Choroid plexus epithelial cell (primary cell): Measurements from ENCODE around the gene RNF130.
A peak's percentile ranks its signal among the peaks of the same experiment; 100 is the strongest.
"Not testable (repeated sequence)": the region's sequence is repeated elsewhere in the genome, so short reads cannot be mapped to it uniquely, and the experiment has no call there.

ENCODE experiments used
- DNase-seq: peaks from one replicate; pipeline ENCODE4 v3.0.0-alpha.2; 2010; ENCODE audit warnings: low read depth
- H3K4me3 ChIP-seq: 2 replicates; pipeline ENCODE4 v1.5.1; 2011; ENCODE audit warnings: low read depth, mild to moderate bottlenecking, control low read depth, low read length, moderate library complexity
- CTCF ChIP-seq: conservative IDR thresholded peaks from 2 replicates; pipeline ENCODE4 v1.5.1; 2011; ENCODE audit warnings: low read depth, mild to moderate bottlenecking, control low read depth, inconsistent platforms, low read length, moderate library complexity

The RNF130 gene

GRCh38 chr5:179959641-179960040 lies 111.9 kb downstream of the RNF130 start:
- TF ChIP-seq CTCF, result no peak
- no peak for DNase-seq
- no peak overlapping the region for H3K4me3 ChIP-seq

GRCh38 chr5:179959118-179959517 lies 112.4 kb downstream of the RNF130 start:
- H3K4me3 ChIP-seq, DNase-seq: not testable (repeated sequence)

- no peak for TF ChIP-seq CTCF
- no peak overlapping the region for H3K4me3 ChIP-seq
- DNase-seq, result no peak
Measured at GRCh38 chr5:179955630-179956029, 115.9 kb downstream of the RNF130 start.

- no peak for DNase-seq
- no peak for TF ChIP-seq CTCF
- no peak overlapping the region for H3K4me3 ChIP-seq
Measured at GRCh38 chr5:179955062-179955461, 116.5 kb downstream of the RNF130 start.

GRCh38 chr5:179954434-179954833 lies 117.1 kb downstream of the RNF130 start:
- no peak for TF ChIP-seq CTCF
- DNase-seq, result peak; percentile 62
- H3K4me3 ChIP-seq, result no peak overlapping the region

GRCh38 chr5:179953987-179954386 lies 117.6 kb downstream of the RNF130 start:
- no peak overlapping the region for H3K4me3 ChIP-seq
- DNase-seq, result peak; percentile 18
- TF ChIP-seq CTCF, result no peak

- DNase-seq, result no peak
- no peak for TF ChIP-seq CTCF
- no peak overlapping the region for H3K4me3 ChIP-seq
Measured at GRCh38 chr5:179936976-179937681, 134.4 kb downstream of the RNF130 start.
